BLaER1 treated with 17β-estradiol and CSF1 and Interleukin-3, amounts not matched to agents 10 nM and 100 nM (cell line): ENCODE data around the gene TTBK2.
"Not testable (repeated sequence)": the region's sequence is repeated elsewhere in the genome, so short reads cannot be mapped to it uniquely, and the experiment has no call there.

Experiments used
- H3K27ac ChIP-seq, 11 experiments: shearing (Covaris generic); formaldehyde crosslinking; 2 replicates each; pipeline ENCODE4 v1.8.1; 2022
- H3K27me3 ChIP-seq, 11 experiments: shearing (Covaris generic); formaldehyde crosslinking; 2 replicates each; pipeline ENCODE4 v1.8.1; 2022
- H3K36me3 ChIP-seq, 11 experiments: shearing (Covaris generic); formaldehyde crosslinking; 2 replicates each; pipeline ENCODE4 v1.8.1; 2022
- H3K4me1 ChIP-seq, 10 experiments: shearing (Covaris generic); formaldehyde crosslinking; 2 replicates each; pipeline ENCODE4 v1.8.1; 2022
- H3K4me2 ChIP-seq, 11 experiments: shearing (Covaris generic); formaldehyde crosslinking; 2 replicates each; pipeline ENCODE4 v1.8.1; 2022
- H3K4me3 ChIP-seq, 10 experiments: shearing (Covaris generic); formaldehyde crosslinking; 2 replicates each; pipeline ENCODE4 v1.8.1; 2022
- H3K9ac ChIP-seq, 11 experiments: shearing (Covaris generic); formaldehyde crosslinking; 2 replicates each; pipeline ENCODE4 v1.8.1; 2022
- H3K9me3 ChIP-seq, 11 experiments: shearing (Covaris generic); formaldehyde crosslinking; replicated peaks in 1 of 11; 2 replicates each; pipeline ENCODE4 v1.8.1; 2022
- H4K20me1 ChIP-seq, 11 experiments: shearing (Covaris generic); formaldehyde crosslinking; 2 replicates each; pipeline ENCODE4 v1.8.1; 2022
- Cebpa-rat ChIP-seq, 11 experiments: shearing (Covaris generic); IDR thresholded peaks; 2 replicates each; pipeline ENCODE4 v1.8.1; 2022

Gene TTBK2

DNA sequence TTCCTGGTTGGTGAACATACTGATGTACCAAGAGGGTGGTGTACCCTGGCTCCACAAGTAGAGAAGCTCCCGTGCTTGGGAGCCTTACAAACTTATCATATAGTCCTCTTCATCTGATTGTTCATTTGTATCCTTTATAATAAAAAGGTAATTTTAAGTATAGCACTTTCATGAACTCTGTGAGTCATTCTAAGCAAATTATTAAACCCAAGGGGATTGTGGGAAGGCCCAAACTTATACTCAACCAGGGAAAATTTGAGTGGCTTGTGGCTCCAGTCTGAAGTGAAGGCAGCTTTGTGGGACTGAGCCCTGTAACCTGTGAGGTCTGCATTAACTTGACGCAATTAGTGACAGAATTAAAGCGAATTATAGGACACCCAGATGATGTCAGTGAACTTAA lies 29.0 kb downstream of the TTBK2 start:
- Histone ChIP-seq H3K4me1 (no peaks in the 10 kb centered on the region), H3K27me3 (no peaks in the 10 kb centered on the region), H3K36me3 (peaks cover 16 to 47% (median 25%) of the 10 kb centered on the region in 11 experiments; a peak in 20 of 22 replicates), H4K20me1 (no peaks in the 10 kb centered on the region), H3K4me3 (no peak overlapping the region), H3K9ac (no peak overlapping the region), H3K9me3 (peaks cover 53 to 96% (median 80%) of the 10 kb centered on the region in 11 experiments), H3K4me2 (no peak overlapping the region), H3K27ac (no peak overlapping the region)
- no peak for TF ChIP-seq Cebpa-rat (IDR thresholded peaks at IDR 0.05)

DNA sequence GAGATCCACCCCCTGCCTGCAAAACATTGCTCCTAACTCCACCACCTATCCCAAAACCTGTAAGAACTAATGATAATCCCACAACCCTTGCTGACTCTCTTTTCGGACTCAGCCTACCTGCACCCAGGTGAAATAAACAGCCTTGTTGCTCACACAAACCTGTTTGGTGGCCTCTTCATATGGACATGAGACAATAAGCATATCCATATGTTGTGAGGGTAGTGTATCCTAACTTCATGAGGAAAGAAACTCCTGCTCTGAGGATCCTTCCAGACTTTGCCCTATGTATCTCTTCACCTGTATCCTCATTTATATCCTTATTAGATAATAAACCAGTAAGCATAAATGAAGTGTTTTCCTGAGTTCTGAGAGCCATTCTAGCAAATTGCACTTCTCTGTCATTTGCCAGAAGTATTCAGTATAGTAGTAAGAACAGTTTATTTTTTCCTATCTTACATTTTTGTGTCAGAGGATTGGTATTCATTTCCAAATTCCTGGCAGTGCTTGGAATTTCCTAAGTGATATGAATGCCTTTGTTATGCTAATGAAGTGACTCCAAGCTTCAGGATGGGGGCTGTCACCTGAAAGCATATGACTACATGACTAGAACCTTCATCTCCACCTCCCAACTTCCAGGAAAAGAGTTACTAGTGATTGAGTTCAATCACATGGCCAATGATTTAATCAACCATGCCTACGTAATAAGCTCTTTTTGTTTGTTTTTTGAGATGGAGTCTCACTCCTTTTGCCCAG lies 30.2 kb downstream of the TTBK2 start:
- no peak overlapping the region for H3K4me3 ChIP-seq
- H3K27ac ChIP-seq: no peak overlapping the region

DNA sequence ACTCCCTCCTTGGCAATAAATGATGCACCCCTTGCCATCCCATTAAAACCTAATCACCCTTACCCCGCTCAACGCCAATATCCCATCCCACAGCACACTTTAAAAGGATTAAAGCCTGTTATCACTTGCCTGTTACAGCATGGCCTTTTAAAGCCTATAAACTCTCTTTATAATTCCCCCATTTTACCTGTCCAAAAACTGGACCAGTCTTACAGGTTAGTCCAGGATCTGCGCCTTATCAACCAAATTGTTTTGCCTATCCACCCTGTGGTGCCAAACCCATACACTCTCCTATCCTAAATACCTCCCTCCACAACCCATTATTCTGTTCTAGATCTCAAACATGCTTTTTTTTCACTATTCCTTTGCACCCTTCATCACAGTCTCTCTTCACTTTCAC lies 33.2 kb downstream of the TTBK2 start:
- not testable (repeated sequence) for H3K27me3 ChIP-seq, H3K4me3 ChIP-seq, H4K20me1 ChIP-seq, H3K9ac ChIP-seq, H3K27ac ChIP-seq, H3K4me1 ChIP-seq, H3K4me2 ChIP-seq
- Histone ChIP-seq H3K9me3 (peaks cover 39 to 96% (median 83%) of the 10 kb centered on the region in 11 experiments), H3K36me3 (peaks cover 0 to 22% (median 7%) of the 10 kb centered on the region in 11 experiments; a peak in 9 of 22 replicates)

More for the DNA sequence above, 30.2 kb downstream of the TTBK2 start:
- peaks cover 16 to 48% (median 27%) of the 10 kb centered on the region in 11 experiments; a peak in 20 of 22 replicates for H3K36me3 ChIP-seq
- H3K9ac ChIP-seq: no peak overlapping the region
- H3K9me3 ChIP-seq: peaks cover 59 to 96% (median 83%) of the 10 kb centered on the region in 11 experiments
- H3K27me3 ChIP-seq: no peaks in the 10 kb centered on the region
- no peaks in the 10 kb centered on the region for H3K4me1 ChIP-seq
- TF ChIP-seq Cebpa-rat (IDR thresholded peaks at IDR 0.05): no peak
- no peaks in the 10 kb centered on the region for H4K20me1 ChIP-seq
- H3K4me2 ChIP-seq: no peak overlapping the region

DNA sequence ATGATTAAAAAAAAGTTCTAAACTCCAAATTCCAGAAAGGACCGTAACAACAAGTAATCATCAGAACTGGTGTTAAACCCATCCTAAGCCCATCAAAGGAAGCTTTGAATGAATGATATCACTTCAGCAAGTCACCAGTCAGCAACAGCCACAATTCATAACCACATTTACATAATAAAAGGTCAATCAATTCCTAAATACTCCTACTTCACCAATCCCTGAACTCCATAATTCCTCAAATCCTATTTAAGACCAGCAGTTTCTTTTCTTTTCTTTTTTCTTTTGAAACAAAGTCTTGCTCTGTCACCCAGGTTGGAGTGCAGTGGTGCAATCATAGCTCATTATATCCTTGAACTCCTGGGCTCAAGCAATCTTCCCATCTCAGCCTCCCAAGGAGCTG lies 40.5 kb downstream of the TTBK2 start:
- no peaks in the 10 kb centered on the region for H3K27me3 ChIP-seq
- H3K4me3 ChIP-seq: no peak overlapping the region
- H3K4me1 ChIP-seq: no peaks in the 10 kb centered on the region
- peaks cover 6 to 26% (median 22%) of the 10 kb centered on the region in 11 experiments; a peak in 20 of 22 replicates for H3K9me3 ChIP-seq
- peaks cover 0 to 15% (median 6%) of the 10 kb centered on the region in 11 experiments; a peak in 6 of 22 replicates for H3K36me3 ChIP-seq
- H3K4me2 ChIP-seq: no peak overlapping the region
- H4K20me1 ChIP-seq: peaks cover 0 to 7% (median 0%) of the 10 kb centered on the region in 11 experiments; a peak in 2 of 22 replicates
- H3K9ac ChIP-seq: no peak overlapping the region
- no peak for TF ChIP-seq Cebpa-rat (IDR thresholded peaks at IDR 0.05)
- no peak overlapping the region for H3K27ac ChIP-seq

DNA sequence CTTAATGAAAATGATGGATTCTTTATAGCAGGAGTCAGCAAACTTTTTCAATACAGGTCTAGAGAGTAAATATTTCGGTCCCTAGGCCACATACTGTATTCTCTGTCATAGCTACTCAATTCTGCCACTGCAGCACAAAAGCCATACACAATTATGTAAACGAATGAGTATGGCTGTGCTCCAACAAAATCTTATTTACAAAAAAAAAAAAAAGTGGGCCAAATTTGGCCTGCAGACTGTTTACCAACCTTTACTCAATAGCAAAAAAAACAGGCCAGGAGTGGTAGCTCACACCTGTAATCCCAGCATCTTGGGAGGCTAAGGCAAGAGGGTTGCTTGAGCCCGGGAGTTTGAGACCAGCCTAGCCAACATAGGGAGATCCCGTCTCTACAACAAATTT lies 41.1 kb downstream of the TTBK2 start:
- H3K4me1 ChIP-seq: no peaks in the 10 kb centered on the region
- H3K27me3 ChIP-seq: no peaks in the 10 kb centered on the region
- H3K27ac ChIP-seq: no peak overlapping the region
- peaks cover 0 to 15% (median 6%) of the 10 kb centered on the region in 11 experiments; a peak in 6 of 22 replicates for H3K36me3 ChIP-seq
- H3K4me3 ChIP-seq: no peak overlapping the region
- H4K20me1 ChIP-seq: peaks cover 0 to 7% (median 0%) of the 10 kb centered on the region in 11 experiments; a peak in 2 of 22 replicates
- no peak overlapping the region for H3K4me2 ChIP-seq
- no peak for TF ChIP-seq Cebpa-rat (IDR thresholded peaks at IDR 0.05)
- peaks cover 0 to 20% (median 16%) of the 10 kb centered on the region in 11 experiments; a peak in 16 of 22 replicates for H3K9me3 ChIP-seq
- H3K9ac ChIP-seq: no peak overlapping the region

DNA sequence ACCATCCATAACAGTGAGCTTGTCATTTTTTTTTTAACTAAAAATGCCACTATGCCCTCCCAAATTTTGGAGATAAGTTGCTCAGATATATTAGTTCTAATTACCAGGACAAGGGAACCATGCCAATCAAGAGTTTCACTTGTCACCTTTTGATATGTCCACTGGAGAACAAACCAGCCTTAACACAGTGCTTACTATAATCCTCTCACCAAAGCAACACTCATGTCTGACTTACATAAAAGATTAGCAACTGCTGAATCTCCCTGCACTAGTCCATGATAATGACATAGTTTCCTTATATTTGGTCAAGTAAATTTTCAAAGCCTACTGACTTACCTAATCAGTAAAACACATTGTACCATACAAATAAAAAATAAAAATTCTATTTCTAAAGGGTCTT lies 44.4 kb downstream of the TTBK2 start:
- Histone ChIP-seq H3K4me1 (no peaks in the 10 kb centered on the region), H3K4me3 (no peak overlapping the region), H3K9me3 (no peaks in the 10 kb centered on the region), H3K36me3 (peaks cover 0 to 23% (median 9%) of the 10 kb centered on the region in 11 experiments; a peak in 13 of 22 replicates), H3K27ac (no peak overlapping the region), H3K4me2 (no peak overlapping the region), H3K9ac (no peak overlapping the region), H3K27me3 (no peaks in the 10 kb centered on the region), H4K20me1 (peaks cover 0 to 7% (median 0%) of the 10 kb centered on the region in 11 experiments; a peak in 2 of 22 replicates)
- no peak for TF ChIP-seq Cebpa-rat (IDR thresholded peaks at IDR 0.05)

DNA sequence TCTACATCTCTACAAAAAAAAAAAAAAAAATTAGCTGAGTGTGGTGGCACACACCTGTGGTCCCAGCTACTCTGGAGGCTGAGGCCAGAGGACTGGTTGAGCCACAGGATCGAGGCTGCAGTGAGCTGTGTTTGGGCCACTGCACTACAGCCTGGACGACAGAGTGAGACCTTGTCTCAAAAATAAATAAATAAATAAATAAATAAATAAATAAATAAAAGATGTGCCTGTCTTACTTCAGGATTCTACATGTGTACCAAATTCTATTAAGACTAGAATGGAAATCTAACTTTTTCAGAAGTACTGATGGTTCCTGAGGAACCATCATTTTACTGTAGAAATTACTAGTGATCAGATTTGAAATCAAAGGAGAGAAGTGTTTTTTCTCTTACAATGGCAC lies 51.9 kb downstream of the TTBK2 start:
- Histone ChIP-seq H3K4me1 (no peaks in the 10 kb centered on the region), H3K9me3 (0 out of 22 replicates have a peak, but pooled peaks cover 0 to 6% (median 0%) of the 10 kb centered on the region in 11 experiments), H3K4me3 (no peak overlapping the region), H3K4me2 (no peak overlapping the region), H3K27ac (no peak overlapping the region), H3K27me3 (no peaks in the 10 kb centered on the region), H3K9ac (no peak overlapping the region), H4K20me1 (no peaks in the 10 kb centered on the region), H3K36me3 (peaks cover 18 to 65% (median 37%) of the 10 kb centered on the region in 11 experiments; a peak in 20 of 22 replicates)
- no peak for TF ChIP-seq Cebpa-rat (IDR thresholded peaks at IDR 0.05)

DNA sequence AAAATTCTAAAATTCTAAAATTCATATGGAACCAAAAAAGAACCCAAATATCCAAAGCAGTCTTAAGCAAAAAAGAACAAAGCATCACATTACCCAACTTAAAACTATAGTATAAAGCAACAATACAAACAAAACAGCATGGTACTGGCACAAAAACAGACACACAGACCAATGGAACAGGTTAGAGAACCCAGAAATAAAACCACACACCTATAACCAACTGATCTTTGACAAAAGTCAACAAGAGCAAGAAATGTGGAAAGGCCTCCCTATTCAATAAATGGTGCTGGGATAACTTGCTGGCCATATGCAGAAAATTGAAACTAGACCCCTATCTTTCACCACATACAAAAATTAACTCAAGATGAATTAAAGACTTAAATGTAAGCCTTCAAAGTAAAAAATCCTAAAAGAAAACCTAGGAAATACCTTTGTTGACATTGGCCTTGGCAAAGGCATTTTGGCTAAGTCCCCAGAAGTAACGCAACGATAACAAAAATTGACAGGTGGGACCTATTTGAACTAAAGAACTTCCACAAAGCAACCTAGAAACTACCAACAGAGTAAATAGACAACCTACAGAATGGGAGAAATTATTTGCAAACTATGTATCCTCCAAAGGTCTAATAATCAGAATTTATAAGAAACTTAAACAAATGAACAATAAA lies 56.9 kb downstream of the TTBK2 start:
- H3K27ac ChIP-seq: no peak overlapping the region
- no peak overlapping the region for H3K9ac ChIP-seq

More for the DNA sequence above, 56.9 kb downstream of the TTBK2 start:
- Histone ChIP-seq H3K36me3 (peaks cover 31 to 68% (median 40%) of the 10 kb centered on the region in 11 experiments; a peak in 20 of 22 replicates), H3K4me1 (peaks cover 0 to 5% (median 0%) of the 10 kb centered on the region in 10 experiments; a peak in 1 of 20 replicates), H3K4me2 (no peak overlapping the region), H3K4me3 (no peak overlapping the region), H3K27me3 (no peaks in the 10 kb centered on the region), H4K20me1 (no peaks in the 10 kb centered on the region), H3K9me3 (peaks cover 0 to 23% (median 0%) of the 10 kb centered on the region in 11 experiments; a peak in 4 of 22 replicates)
- TF ChIP-seq Cebpa-rat (IDR thresholded peaks at IDR 0.05): no peak
